Inflammatory macrophage treated with lipopolysaccharide for 4 hours (primary cell): ENCODE data around the gene TPPP3.

ENCODE experiments used
- DNase-seq: peaks from one replicate; pipeline ENCODE4 v3.0.0-alpha.2; 2020

TPPP3 gene

DNA sequence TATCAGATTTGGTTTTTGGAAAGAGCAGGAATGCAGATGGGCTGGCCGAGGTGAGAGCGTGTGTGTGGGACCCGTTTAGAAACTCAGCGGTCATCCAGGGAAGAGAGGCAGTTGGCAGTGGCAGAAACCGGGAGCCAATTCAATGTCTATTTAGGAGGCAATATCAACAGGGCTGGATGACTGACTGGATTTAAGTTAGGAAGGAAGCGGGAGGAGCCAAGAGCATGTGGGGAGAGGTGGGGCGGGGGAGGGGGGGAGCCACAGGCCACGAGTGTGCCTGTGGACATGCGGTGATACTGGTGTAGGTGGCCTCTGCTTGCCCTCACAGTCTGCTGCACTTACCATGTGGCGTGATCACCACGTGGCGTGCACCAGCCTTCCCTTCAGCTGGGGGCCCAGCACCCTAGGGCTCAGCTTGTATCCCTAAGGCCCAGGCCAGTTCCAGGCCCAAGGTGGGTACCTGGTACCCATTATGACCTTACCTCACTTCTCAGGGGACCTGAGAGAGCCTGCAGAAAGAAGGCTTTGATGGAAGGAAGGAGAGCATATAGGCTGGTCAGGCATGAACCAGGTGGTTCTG lies 10.8 kb upstream of the TPPP3 start:
- DNase-seq: no peak

DNA sequence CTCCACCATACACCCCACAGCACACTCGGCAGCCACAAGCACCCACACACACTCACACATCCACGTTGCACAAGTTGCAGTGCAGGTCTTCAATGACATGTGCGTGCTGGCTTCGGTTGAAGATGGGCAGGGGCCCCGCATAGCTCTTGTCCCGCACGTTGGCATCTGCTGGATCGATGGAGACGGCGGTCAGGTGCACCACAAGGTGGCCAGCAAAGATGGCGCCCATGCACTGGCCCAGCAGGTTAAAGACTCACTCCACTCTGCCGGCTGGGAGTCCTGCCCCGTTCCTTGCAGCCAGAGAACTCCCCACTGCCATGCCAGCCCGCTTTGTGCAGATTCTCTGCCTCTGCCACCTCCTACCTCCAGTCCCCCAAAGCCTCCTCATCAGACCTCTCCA lies 7.6 kb upstream of the TPPP3 start:
- no peak for DNase-seq

DNA sequence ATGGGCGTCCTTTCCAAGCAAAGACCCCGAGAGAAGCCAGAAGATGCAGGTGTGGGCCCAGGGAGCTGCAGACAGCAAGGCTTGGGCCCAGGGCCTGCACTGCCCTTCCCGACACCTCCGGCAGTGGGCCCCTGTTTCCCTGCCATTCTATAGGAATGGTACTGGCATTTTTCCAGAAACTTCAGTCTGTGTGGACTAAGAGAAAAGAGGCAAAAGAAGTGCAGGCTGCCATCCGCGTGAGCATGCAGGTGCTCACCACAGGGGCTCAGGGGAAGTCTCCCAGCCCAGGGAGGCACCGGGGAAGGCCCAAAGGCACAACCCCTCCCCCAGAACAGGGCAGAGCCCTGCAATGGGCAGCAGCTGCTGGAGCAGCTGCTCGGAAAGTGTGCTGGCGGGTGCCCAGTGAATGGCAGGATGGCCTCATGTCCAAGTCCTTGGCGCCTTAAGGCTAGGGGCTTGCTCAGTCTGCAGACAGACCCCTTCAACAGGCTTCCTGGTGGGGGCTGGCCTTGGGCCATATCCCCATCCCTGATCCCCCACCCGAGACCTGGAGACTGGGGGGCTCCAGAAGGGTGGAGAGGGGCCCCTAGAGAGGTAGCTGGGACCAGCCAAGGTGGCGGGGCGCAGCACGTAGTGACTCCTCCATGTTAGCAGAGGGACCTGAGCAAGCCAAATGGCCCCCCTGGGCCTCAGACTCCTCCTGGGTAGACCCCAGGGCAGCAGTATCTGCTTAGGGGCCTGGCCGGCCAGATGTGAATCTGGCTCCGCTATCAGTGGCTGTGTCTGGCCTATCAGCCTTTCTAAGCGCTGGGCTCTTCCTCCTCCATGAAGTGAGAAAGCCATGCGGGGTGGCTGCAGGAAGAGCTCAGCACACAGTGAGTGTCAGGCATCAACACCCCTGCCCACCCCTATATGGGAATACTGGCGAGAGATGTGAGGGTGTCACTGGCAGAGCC lies 6.7 kb upstream of the TPPP3 start:
- no peak for DNase-seq

- peak; percentile 53 for DNase-seq
Observed at GRCh38 chr16:67399218-67399733, 6.0 kb upstream of the TPPP3 start.

DNA sequence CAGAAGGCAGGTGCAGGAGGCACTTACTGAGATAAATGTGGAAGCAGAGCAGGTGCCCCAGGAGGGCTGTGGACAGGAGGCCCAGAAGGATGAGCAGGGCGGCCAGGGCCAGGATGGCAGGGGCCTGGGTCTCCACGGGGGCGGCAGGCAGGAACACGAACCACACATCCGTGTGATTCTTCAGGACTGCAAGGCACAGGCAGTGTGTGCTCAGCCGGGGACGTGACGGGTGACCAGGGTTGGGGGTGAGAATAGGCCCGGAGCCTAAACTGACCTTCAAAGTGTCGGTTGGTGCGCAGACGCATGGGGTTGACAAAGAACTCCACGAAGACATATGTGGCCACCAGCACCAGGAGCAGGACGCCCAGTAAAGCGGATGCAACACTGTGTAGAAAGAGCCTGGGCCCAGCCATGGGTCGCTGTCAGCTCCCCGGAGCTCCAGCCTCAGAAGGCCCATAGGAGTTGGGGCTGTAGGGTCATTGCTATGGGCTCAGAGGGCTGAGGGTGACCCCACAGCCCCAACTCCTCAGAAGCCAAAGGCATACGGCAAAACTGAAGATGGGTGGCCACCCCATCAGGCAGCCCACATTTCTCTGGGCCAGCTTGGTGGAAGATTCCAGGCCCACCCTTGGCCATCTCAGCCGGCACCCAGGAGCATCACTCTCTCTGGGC lies 5.4 kb upstream of the TPPP3 start:
- DNase-seq: no peak

GRCh38 chr16:67397812-67398545 lies 4.7 kb upstream of the TPPP3 start:
- no peak for DNase-seq

- DNase-seq: no peak
Observed at GRCh38 chr16:67397036-67397801, 3.9 kb upstream of the TPPP3 start.

GRCh38 chr16:67396159-67397035 lies 3.1 kb upstream of the TPPP3 start:
- DNase-seq: peak; percentile 32

DNA sequence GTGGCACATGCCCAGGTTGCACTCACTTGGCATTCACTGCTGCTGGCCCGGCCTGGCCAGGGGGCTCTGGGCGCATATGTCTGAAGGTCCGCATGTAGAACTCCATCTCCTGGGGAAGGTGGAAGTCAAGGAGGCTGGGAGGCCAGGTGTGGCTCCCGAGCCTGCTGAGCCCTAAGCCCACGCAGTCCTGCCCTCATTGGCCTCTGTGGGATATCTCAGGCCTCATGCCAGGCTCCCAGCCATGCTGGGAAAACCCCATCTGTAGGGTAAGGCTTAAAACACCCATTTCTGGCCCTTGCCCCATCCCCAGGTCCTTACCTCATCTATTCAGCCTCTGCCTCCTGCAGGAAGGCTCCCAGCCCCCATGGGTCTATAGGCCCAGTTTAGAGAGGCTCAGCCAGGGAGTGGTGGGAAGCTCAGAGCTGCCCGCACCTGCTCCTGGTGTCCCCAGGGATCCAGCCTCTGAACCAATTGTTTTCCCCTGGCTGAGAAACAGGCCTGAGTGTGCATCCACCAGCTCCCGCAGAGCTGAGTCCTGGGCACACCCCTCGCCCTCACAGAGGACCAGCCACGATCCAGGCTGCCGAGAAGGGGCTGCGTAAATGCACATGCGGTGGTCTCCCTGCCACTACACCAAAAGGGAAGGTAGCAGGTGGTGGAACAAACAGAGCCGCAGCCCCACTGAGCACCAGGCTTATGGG lies 2.3 kb upstream of the TPPP3 start:
- peak; percentile 60 for DNase-seq

DNA sequence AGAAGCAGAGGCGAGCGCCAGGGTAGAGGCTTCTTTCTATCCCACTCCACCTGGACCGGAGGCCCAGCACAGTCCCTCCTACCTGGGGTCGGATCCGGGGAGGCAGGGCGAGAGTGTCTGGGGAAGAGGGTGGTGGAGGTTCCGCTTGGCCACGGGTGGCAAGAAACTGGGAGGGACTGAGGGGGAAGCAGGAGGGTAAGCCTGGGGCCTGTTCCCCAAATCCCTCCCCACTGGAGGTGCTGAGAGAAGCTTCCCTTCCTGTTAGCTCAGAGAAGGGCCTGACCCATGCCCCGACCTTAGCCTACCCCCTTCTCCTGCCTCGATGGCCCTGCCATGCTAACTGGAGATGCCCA lies 1.8 kb upstream of the TPPP3 start:
- DNase-seq: peak; percentile 26

- peak; percentile 49 for DNase-seq
Observed at GRCh38 chr16:67394155-67395104, 1.1 kb upstream of the TPPP3 start.

GRCh38 chr16:67393788-67394154 lies 473 bp upstream of the TPPP3 start:
- DNase-seq: no peak

DNA sequence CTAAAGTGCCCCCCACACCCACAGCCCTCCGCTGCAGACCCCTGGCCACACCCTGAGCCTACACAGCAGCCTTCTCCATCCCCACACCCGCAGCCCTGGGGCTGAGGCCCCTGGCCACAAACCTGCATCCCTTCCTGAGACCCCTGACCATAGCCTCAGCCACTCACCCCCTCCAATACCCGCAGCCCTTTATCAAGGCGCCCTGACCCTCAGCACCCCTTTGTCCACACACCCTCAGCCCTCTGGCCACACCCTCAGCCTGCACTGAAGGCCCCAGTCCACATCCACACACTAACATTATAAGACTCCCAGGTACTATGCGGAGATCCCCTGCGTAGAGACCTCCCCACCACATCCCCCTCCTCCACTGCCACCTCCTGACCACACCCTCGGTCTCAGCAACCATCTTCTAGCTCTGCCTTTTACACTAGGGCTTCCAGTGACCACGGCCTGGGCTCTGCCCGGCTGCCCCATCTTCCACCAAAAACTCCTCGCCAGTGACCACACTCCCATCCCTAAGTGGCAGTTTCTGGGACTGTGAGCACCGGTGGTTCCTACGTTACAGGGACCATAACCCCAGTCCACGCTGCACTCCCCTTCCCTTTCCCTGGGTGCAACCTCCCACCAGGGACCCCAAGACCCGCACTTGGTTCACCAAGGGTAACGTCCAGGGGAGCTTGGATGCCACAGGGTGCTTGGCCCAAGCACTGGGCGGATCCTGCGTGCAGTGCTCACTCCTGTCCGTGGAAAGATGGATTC lies 818 bp downstream of the TPPP3 start:
- no peak for DNase-seq

- no peak for DNase-seq
Observed at GRCh38 chr16:67391424-67392300, 1.6 kb downstream of the TPPP3 start.

GRCh38 chr16:67390816-67391423 lies 2.4 kb downstream of the TPPP3 start:
- DNase-seq: no peak

DNA sequence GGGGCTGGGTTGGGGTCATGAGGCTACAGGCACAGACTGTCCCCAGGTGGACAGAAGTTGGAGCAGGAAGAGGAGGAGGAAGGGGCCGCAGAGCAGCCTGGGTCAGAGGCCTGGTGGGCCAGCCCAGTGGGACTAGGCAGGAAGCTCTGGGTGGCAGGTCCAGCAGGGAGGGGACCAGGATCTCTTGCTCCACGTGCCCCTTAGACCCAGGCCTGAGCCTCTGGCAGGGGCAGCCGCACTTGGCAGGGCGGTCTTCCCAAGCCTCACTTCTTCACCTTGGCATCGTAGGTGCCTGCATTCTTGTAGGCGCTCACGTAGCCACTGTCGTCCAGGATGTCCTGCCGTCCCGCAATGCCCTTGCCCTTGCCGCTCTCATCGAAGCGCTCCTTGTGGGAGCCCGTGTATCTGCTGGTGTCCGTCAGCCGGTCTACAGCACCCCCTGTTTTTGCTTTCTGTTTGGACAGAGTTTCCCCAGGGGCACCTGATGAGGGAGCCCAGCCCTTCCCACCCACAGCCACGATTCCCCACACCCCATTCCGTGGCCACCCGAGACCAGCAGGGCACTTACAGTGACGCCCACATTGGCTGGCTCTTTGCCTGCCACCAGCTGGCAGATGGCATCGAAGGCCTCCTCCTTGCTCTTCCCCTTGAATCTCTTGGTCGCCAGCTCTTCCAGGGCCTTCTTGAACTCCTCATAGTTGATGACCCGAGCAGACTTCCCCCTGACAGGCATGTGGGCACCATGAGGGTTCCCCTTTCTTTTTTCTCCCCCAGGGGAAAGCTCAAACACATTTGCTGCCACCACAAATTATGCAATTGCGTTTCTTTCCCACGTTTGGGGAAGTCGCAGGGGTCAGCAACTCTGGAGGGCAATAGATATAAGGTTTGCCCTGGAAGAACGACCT lies 3.1 kb downstream of the TPPP3 start:
- peak; percentile 93 for DNase-seq
